Measurements from ENCODE around the gene RILP.

- TF ChIP-seq CTCF (IDR thresholded peaks at IDR 0.05; ENCODE audit: poor library complexity) (no peak), EZH2 (IDR thresholded peaks at IDR 0.05; ENCODE audit: borderline replicate concordance) (no peak)
Observed at GRCh38 chr17:1690544-1691221, 41.0 kb upstream of the RILP start.

All from hepatocyte (in vitro differentiated cells).